ENCODE measurements around the gene NCAN. TPM values are rescaled to one million over a fixed set of nuclear protein-coding genes. Genes with fewer than 3 reads are reported as not detected.

NCAN gene
- total and polyA plus RNA-seq, 2 of the 13 experiments (the other 11 are each of a cell fraction or from before 2014, with no cell fraction given), result not detected

- TF ChIP-seq SP5 (CRISPR knock-in tag; IDR thresholded peaks at IDR 0.05; ENCODE audit: borderline replicate concordance, low read depth) (no peak; the same call in 1 of the 2 replicates), ZNF12 (CRISPR knock-in tag; IDR thresholded peaks at IDR 0.05) (no peak), ZNF605 (CRISPR knock-in tag; IDR thresholded peaks at IDR 0.05) (no peak), NFE2 (CRISPR knock-in tag; IDR thresholded peaks at IDR 0.05) (no peak), CHD2 (IDR thresholded peaks at IDR 0.05; ENCODE audit: low read depth, low read length) (no peak), RAD51 (IDR thresholded peaks at IDR 0.05; ENCODE audit: borderline replicate concordance) (no peak), ETS1 (CRISPR knock-in tag; IDR thresholded peaks at IDR 0.05) (no peak), ZNF337 (CRISPR knock-in tag; IDR thresholded peaks at IDR 0.05; ENCODE audit: borderline replicate concordance, low read depth) (no peak), ZNF121 (CRISPR knock-in tag; IDR thresholded peaks at IDR 0.05) (no peak), CCDC6 (CRISPR knock-in tag; IDR thresholded peaks at IDR 0.05) (no peak), RCOR2 (CRISPR knock-in tag; IDR thresholded peaks at IDR 0.05) (no peak), KMT2B (CRISPR knock-in tag; IDR thresholded peaks at IDR 0.05) (no peak), FOXC1 (CRISPR knock-in tag; IDR thresholded peaks at IDR 0.05; ENCODE audit: borderline replicate concordance) (no peak), ZC3H13 (CRISPR knock-in tag; IDR thresholded peaks at IDR 0.05) (no peak), ZSCAN22 (CRISPR knock-in tag; IDR thresholded peaks at IDR 0.05) (no peak), PAWR (CRISPR knock-in tag; IDR thresholded peaks at IDR 0.05; ENCODE audit: borderline replicate concordance) (no peak)
Observed at GRCh38 chr19:19170053-19170872, 41.5 kb upstream of the NCAN start, which contains the start of gene MEF2B (continued).

Measured in HepG2 (cell line).